NT2/D1 (cell line): Measurements from ENCODE around the gene ODC1.

Experiments
- DNase-seq: peaks from one replicate; pipeline ENCODE4 v3.0.0-alpha.2; 2011; ENCODE audit warnings: low read depth, low spot score
- H3K27me3 ChIP-seq: 2 replicates; pipeline ENCODE4 v1.6.0; 2011; ENCODE audit warnings: mild to moderate bottlenecking; ENCODE audit not compliant: insufficient read length, insufficient read depth
- H3K36me3 ChIP-seq: 2 replicates; pipeline ENCODE4 v1.6.1; 2011; ENCODE audit warnings: mild to moderate bottlenecking, low read length, mixed read lengths; ENCODE audit not compliant: insufficient read depth, insufficient read length
- H3K4me1 ChIP-seq: 2 replicates; pipeline ENCODE4 v1.5.1; 2011; ENCODE audit not compliant: insufficient read depth, insufficient read length
- H3K4me3 ChIP-seq: 2 replicates; pipeline ENCODE4 v1.5.1; 2011; ENCODE audit warnings: low read depth; ENCODE audit not compliant: insufficient read length
- H3K9ac ChIP-seq: 2 replicates; pipeline ENCODE4 v1.6.0; 2011; ENCODE audit warnings: low read depth; ENCODE audit not compliant: insufficient read length
- H3K9me3 ChIP-seq: 2 replicates; pipeline ENCODE4 v1.5.1; 2011; ENCODE audit warnings: mild to moderate bottlenecking, low read length; ENCODE audit not compliant: insufficient read depth
- SUZ12 ChIP-seq: IDR thresholded peaks from 2 replicates; pipeline ENCODE4 v1.6.1; 2011; ENCODE audit not compliant: insufficient read length, insufficient read depth; ENCODE audit errors: extremely low read depth
- YY1 ChIP-seq: IDR thresholded peaks from 2 replicates; pipeline ENCODE4 v1.6.1; 2011; ENCODE audit not compliant: insufficient read length, insufficient read depth
- ZNF274 ChIP-seq: IDR thresholded peaks from 2 replicates; pipeline ENCODE4 v1.6.1; 2011; ENCODE audit warnings: mild to moderate bottlenecking, low read depth, low read length

Gene ODC1

GRCh38 chr2:10439185-10439879, 8.8 kb downstream of the ODC1 start:
- H3K4me1 ChIP-seq: no peaks in the 10 kb centered on the region

DNA sequence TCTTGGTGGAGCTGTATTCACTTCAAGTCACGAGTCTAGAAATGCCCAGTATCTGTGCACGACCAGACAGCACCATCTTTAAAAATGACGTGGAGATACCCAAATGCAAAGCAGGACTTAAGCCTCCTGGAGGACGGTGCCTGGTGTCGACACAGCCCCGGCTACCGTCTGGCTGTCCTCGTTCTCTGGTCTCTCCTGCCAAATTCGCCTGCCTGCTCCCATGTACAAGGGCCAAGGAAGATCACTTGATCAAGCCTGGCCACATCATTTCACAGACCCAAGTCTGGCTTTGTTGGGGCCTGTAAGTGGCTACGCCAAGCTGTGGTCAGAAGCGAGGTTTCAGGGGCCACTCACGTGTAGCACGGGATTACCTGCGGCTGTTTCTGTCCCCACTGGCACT, 9.4 kb downstream of the ODC1 start:
- no peak for TF ChIP-seq YY1
- TF ChIP-seq SUZ12: no peak
- TF ChIP-seq ZNF274: no peak
- Histone ChIP-seq H3K4me1 (peaks cover 2% of the 10 kb centered on the region), H3K4me3 (no peak overlapping the region), H3K36me3 (peaks cover 53% of the 10 kb centered on the region), H3K9me3 (no peaks in the 10 kb centered on the region), H3K9ac (no peak overlapping the region), H3K27me3 (no peaks in the 10 kb centered on the region)
- no peak for DNase-seq

More at GRCh38 chr2:10439185-10439879, 8.8 kb downstream of the ODC1 start:
- TF ChIP-seq ZNF274 (no peak), SUZ12 (no peak), YY1 (no peak)
- Histone ChIP-seq H3K36me3 (peaks cover 60% of the 10 kb centered on the region), H3K4me3 (no peak overlapping the region), H3K9ac (no peak overlapping the region), H3K9me3 (no peaks in the 10 kb centered on the region), H3K27me3 (no peaks in the 10 kb centered on the region)
- DNase-seq: no peak

DNA sequence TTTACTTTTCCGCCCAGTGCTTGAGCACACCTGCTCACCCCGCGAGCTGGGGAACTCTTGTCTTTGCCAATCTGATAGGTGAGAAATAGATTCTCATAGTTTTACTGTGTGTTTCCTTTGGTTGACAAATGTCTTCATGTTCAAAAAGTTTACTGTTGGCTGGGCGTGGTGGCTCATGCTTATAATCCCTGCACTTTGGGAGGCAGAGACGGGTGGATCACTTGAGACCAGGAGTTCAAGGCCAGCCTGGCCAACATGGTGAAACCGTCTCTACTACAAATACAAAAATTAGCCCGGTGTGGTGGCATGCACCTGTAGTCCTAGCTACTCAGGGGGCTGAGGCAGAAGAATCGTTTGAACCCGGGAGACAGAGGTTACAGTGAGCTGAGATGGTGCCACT, 10.3 kb downstream of the ODC1 start:
- Histone ChIP-seq H3K4me1 (peaks cover 11% of the 10 kb centered on the region), H3K4me3 (no peak overlapping the region), H3K27me3 (no peaks in the 10 kb centered on the region), H3K36me3 (peaks cover 44% of the 10 kb centered on the region), H3K9me3 (no peaks in the 10 kb centered on the region), H3K9ac (no peak overlapping the region)
- DNase-seq: no peak
- no peak for TF ChIP-seq ZNF274
- no peak for TF ChIP-seq YY1
- TF ChIP-seq SUZ12: no peak

DNA sequence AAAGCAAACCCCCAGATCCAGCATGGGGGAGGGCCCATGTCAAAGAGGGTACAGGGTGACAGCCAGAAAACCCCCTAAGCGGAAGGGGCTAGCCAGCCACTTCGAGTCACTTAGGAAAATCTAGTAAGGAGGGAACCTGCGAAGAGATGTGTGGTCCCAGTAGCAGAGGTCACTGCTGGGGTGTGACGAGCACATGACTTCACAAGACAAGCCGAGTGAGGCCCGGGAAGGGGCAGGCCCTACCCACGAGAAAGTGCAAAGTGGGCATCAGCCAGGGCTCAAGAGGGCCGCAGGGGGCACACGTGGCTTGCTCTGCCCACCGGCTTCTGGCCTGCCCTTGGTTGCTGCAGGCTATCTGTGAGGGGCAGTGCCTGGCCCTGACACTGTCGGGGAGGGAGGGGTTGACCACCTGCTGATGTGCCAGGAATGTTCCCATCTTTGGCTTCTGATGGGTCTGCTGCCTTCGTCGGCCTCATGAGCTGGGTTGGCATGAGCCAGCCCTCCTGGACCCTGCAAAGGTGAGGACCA, 11.5 kb downstream of the ODC1 start:
- H3K9ac ChIP-seq: no peak overlapping the region
- no peak for DNase-seq
- H3K4me1 ChIP-seq: peaks cover 13% of the 10 kb centered on the region
- peaks cover 33% of the 10 kb centered on the region for H3K36me3 ChIP-seq
- H3K9me3 ChIP-seq: no peaks in the 10 kb centered on the region
- TF ChIP-seq YY1 (no peak), ZNF274 (no peak), SUZ12 (no peak)
- no peak overlapping the region for H3K4me3 ChIP-seq
- no peaks in the 10 kb centered on the region for H3K27me3 ChIP-seq

GRCh38 chr2:10435820-10436204, 12.3 kb downstream of the ODC1 start:
- H3K27me3 ChIP-seq: no peaks in the 10 kb centered on the region
- H3K4me1 ChIP-seq: peaks cover 13% of the 10 kb centered on the region
- peaks cover 24% of the 10 kb centered on the region for H3K36me3 ChIP-seq
- DNase-seq: no peak
- no peak overlapping the region for H3K4me3 ChIP-seq
- TF ChIP-seq YY1 (no peak), SUZ12 (no peak), ZNF274 (no peak)
- no peaks in the 10 kb centered on the region for H3K9me3 ChIP-seq
- no peak overlapping the region for H3K9ac ChIP-seq

GRCh38 chr2:10434886-10435819, 13.0 kb downstream of the ODC1 start:
- Histone ChIP-seq H3K9me3 (no peaks in the 10 kb centered on the region), H3K9ac (no peak overlapping the region), H3K4me3 (no peak overlapping the region), H3K4me1 (peaks cover 13% of the 10 kb centered on the region), H3K27me3 (no peaks in the 10 kb centered on the region), H3K36me3 (peaks cover 18% of the 10 kb centered on the region)
- TF ChIP-seq SUZ12 (no peak), ZNF274 (no peak), YY1 (no peak)
- DNase-seq: peak; percentile 68
